Type B pancreatic cell (in vitro differentiated cells): ENCODE results near the gene RASL12. TPM values are rescaled to one million over a fixed set of nuclear protein-coding genes. Genes with fewer than 3 reads are reported as not detected.
"Not testable (repeated sequence)": the region's sequence is repeated elsewhere in the genome, so short reads cannot be mapped to it uniquely, and the experiment has no call there.

Experiments
- DNase-seq: peaks from one replicate; pipeline ENCODE4 v3.0.0; 2021; ENCODE audit warnings: mixed read lengths; ENCODE audit not compliant: unreplicated experiment; ENCODE audit errors: extremely low spot score
- H3K27ac Mint-ChIP-seq: 2 replicates; pipeline ENCODE4 v1.8.0; 2021; ENCODE audit warnings: mild to moderate bottlenecking, mixed read lengths
- H3K27me3 Mint-ChIP-seq: 2 replicates; pipeline ENCODE4 v1.8.0; 2021; ENCODE audit warnings: mixed read lengths
- H3K36me3 Mint-ChIP-seq: 2 replicates; pipeline ENCODE4 v1.8.0; 2021; ENCODE audit warnings: mixed read lengths
- H3K4me1 Mint-ChIP-seq: one replicate; pipeline ENCODE4 v1.8.0; 2021; ENCODE audit warnings: mixed read lengths; ENCODE audit not compliant: unreplicated experiment
- H3K4me3 Mint-ChIP-seq: 2 replicates; pipeline ENCODE4 v1.8.0; 2021; ENCODE audit warnings: mild to moderate bottlenecking, mixed read lengths
- H3K9me3 Mint-ChIP-seq: 2 replicates; pipeline ENCODE4 v1.8.0; 2021; ENCODE audit warnings: mixed read lengths
- total RNA-seq: library from RNA; stranded (reverse); gene quantifications from 2 replicates; pipeline ENCODE4 v1.2.1, GENCODE V29; 2021; ENCODE audit warnings: low replicate concordance
- TF ChIP-seq, protein P1 (sequence below): fragments of 200-600 bp; sonication (generic); conservative IDR thresholded peaks from 2 replicates; pipeline ENCODE4 v1.5.0; 2021; ENCODE audit warnings: antibody characterized with exemption, mild to moderate bottlenecking

RASL12 gene
- total RNA-seq, 1 donor from 2014 or later, result 4.0 TPM

DNA sequence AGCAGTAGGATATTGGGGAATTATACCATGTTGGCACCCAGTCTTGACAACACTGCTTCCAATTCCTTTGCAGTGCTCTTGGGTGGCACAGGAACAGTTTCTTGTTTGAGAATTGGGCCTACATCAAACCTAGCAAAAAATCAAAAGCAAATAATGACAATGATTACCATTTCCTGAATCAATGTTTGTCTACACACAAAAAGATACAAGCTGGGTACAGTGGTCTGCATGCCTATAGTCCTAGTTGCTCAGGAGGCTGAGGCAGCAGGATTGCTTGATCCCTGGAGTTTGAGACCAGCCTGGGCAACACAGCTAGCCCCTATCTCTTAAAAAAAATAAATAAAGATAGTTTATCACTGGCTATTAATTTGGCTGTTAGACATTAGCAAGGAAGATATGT is 46.3 kb downstream of the RASL12 start:
- Mint-ChIP-seq H3K27ac (no peak overlapping the region), H3K36me3 (peaks cover 21% of the 10 kb centered on the region)

DNA sequence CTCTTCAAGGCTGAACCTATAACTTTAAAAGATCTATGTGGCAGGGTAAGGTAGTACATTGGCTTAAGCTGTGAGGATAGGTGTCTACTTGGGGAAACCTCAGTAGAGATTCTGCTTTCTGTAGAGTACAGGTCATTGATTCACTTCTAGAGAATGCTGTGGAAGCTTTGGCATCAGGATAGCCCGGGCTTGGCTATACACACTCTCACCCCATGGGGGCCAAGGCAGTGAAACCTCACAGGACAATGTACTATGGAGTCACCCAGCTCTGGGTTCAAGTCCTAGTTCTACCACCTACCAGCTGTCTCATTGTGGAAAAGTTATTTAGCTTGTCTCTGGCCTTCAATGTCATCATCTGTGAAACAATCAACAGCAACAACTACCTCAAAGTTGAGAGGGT is 47.4 kb downstream of the RASL12 start:
- DNase-seq, result no peak
- no peaks in the 10 kb centered on the region for H3K9me3 Mint-ChIP-seq
- TF ChIP-seq, protein P1, sequence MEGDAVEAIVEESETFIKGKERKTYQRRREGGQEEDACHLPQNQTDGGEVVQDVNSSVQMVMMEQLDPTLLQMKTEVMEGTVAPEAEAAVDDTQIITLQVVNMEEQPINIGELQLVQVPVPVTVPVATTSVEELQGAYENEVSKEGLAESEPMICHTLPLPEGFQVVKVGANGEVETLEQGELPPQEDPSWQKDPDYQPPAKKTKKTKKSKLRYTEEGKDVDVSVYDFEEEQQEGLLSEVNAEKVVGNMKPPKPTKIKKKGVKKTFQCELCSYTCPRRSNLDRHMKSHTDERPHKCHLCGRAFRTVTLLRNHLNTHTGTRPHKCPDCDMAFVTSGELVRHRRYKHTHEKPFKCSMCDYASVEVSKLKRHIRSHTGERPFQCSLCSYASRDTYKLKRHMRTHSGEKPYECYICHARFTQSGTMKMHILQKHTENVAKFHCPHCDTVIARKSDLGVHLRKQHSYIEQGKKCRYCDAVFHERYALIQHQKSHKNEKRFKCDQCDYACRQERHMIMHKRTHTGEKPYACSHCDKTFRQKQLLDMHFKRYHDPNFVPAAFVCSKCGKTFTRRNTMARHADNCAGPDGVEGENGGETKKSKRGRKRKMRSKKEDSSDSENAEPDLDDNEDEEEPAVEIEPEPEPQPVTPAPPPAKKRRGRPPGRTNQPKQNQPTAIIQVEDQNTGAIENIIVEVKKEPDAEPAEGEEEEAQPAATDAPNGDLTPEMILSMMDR, result no peak
- H3K4me3 Mint-ChIP-seq, result no peak overlapping the region
- H3K27me3 Mint-ChIP-seq, result no peaks in the 10 kb centered on the region
- H3K36me3 Mint-ChIP-seq, result peaks cover 24% of the 10 kb centered on the region
- H3K4me1 Mint-ChIP-seq, result no peaks in the 10 kb centered on the region
- no peak overlapping the region for H3K27ac Mint-ChIP-seq

More for the DNA sequence above, 46.3 kb downstream of the RASL12 start:
- TF ChIP-seq, protein P1, result no peak
- Mint-ChIP-seq H3K4me1 (no peaks in the 10 kb centered on the region), H3K27me3 (no peaks in the 10 kb centered on the region), H3K9me3 (no peaks in the 10 kb centered on the region), H3K4me3 (no peak overlapping the region)
- DNase-seq, result no peak

DNA sequence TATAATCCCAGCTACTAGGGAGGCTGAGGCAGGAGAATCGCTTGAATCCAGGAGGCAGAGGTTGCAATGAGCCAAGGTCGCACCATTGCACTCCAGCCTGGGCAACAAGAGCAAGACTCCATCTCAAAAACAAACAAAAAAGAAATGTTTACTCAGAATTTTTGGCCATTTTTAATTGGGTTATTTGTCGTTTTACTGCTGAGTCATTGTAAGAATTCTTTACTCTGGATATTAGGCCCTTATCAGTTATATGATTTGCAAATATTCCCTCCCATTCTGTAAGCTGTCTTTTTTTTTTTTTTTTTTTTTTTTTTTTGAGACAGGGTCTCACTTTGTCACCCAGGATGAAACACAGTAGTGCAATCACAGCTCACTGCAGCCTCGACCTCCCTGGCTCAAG is 56.6 kb downstream of the RASL12 start:
- H3K27ac Mint-ChIP-seq, H3K4me3 Mint-ChIP-seq, H3K4me1 Mint-ChIP-seq, DNase-seq, H3K27me3 Mint-ChIP-seq: not testable (repeated sequence)
- Mint-ChIP-seq H3K36me3 (peaks cover 34% of the 10 kb centered on the region), H3K9me3 (peaks cover 10% of the 10 kb centered on the region)

DNA sequence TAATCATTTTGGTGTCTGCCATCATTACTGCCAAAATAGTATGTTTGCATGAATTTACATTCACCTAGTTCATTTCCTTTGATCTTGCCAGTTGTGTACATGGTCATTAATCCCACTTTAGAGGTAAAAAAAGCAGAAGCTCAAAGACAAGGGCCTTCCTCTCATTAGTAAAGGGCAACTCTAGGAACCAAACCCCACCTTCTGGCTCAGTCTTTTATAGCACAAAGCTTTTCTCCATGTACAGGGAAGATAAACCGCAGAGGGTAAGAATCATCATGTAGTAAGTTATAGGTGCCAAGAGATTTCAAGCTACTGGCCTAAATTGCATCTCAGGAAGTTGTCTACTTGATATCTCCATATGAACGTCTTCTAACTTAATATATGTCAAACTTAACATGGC is 58.8 kb downstream of the RASL12 start:
- Mint-ChIP-seq H3K27me3 (no peaks in the 10 kb centered on the region), H3K4me1 (no peaks in the 10 kb centered on the region), H3K36me3 (peaks cover 23% of the 10 kb centered on the region), H3K27ac (no peak overlapping the region), H3K9me3 (peaks cover 10% of the 10 kb centered on the region), H3K4me3 (no peak overlapping the region)
- no peak for DNase-seq
- TF ChIP-seq, protein P1, result no peak

DNA sequence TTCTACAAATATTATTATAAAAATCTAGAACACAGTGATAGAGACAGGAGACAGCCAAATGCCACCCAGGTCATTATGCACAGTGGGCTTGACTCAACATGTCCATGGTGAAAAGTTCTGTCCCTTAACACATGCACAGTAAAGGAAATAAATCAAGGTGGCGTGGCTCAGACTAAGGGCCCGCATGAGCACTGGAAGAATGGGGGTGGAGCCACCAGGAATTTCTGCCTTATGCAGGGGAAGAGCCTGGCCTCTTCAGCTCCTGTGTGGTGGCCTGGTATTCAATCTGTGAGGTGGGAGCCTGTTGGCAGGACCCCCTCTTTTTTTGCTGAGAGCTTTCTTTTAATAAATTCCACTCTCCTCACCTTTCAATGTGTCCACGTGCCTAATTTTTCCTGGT is 60.9 kb downstream of the RASL12 start:
- DNase-seq, result no peak
- H3K4me3 Mint-ChIP-seq, result no peak overlapping the region
- no peak overlapping the region for H3K27ac Mint-ChIP-seq
- H3K4me1 Mint-ChIP-seq, result no peaks in the 10 kb centered on the region
- TF ChIP-seq, protein P1, result no peak
- H3K9me3 Mint-ChIP-seq, result no peaks in the 10 kb centered on the region
- no peaks in the 10 kb centered on the region for H3K27me3 Mint-ChIP-seq
- peaks cover 13% of the 10 kb centered on the region for H3K36me3 Mint-ChIP-seq

DNA sequence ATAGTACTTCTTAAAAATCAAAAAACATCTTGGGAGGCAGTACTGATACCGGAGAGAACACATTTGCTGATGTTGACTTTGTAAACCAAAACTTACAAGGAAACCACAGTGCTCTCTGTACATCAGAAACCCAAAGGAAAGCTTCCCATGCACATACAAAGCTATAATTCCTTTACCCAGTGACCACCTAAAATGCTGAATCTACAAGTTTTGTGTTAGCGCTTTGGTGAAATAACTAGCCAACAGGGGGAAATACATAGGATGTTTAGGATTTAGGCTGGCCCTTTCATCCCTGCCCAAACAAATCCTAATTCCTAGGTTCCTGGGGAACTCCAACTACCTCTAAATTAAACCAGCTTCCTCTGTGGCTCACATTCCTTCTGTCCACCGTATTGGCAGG is 62.8 kb downstream of the RASL12 start:
- no peaks in the 10 kb centered on the region for H3K9me3 Mint-ChIP-seq
- TF ChIP-seq, protein P1, result no peak
- H3K27me3 Mint-ChIP-seq, result no peaks in the 10 kb centered on the region
- H3K4me3 Mint-ChIP-seq, result no peak overlapping the region
- no peak overlapping the region for H3K27ac Mint-ChIP-seq
- DNase-seq, result no peak
- peaks cover 13% of the 10 kb centered on the region for H3K36me3 Mint-ChIP-seq
- H3K4me1 Mint-ChIP-seq, result no peaks in the 10 kb centered on the region

Other genes starting within 250 kb of the RASL12 start
- gene PIF1, start 242.3 kb downstream of the RASL12 start, total RNA-seq, result 8.0 and 30.5 TPM in 2 replicates
- 10.1 and 11.2 TPM in 2 replicates for gene PLEKHO2, start 226.1 kb downstream of the RASL12 start, total RNA-seq
- 2.3 and 3.2 TPM in 2 replicates for gene ANKDD1A, start 156.1 kb downstream of the RASL12 start, total RNA-seq
- gene SPG21, start 78.1 kb downstream of the RASL12 start, total RNA-seq, result 77.0 and 80.7 TPM in 2 replicates
- 19.2 and 19.5 TPM in 2 replicates for gene MTFMT, start 38.4 kb downstream of the RASL12 start, total RNA-seq
- gene SLC51B, start 22.6 kb downstream of the RASL12 start, total RNA-seq, result 1.2 and 5.7 TPM in 2 replicates
- gene KBTBD13, start 8.8 kb upstream of the RASL12 start, total RNA-seq, result not detected in 2 replicates
- gene UBAP1L, start 47.2 kb upstream of the RASL12 start, total RNA-seq, result 2.6 and 6.0 TPM in 2 replicates
- 22.2 and 38.9 TPM in 2 replicates for gene PDCD7, start 65.8 kb upstream of the RASL12 start, total RNA-seq
- 52.1 and 55.1 TPM in 2 replicates for gene CLPX, start 117.4 kb upstream of the RASL12 start, total RNA-seq
- 0.07 and 1.8 TPM in 2 replicates for gene CILP, start 143.5 kb upstream of the RASL12 start, total RNA-seq
- gene PARP16, start 218.9 kb upstream of the RASL12 start, total RNA-seq, result 8.0 and 12.7 TPM in 2 replicates
- gene RNU5A-1, start 228.1 kb upstream of the RASL12 start, total RNA-seq, result not detected in 2 replicates
- 15.0 and 16.3 TPM in 2 replicates for gene RNU5B-1, start 236.7 kb upstream of the RASL12 start, total RNA-seq